ENCODE measurements around the gene BRCA2. TPM values are rescaled to one million over a fixed set of nuclear protein-coding genes. Genes with fewer than 3 reads are reported as not detected.

The BRCA2 gene
- total and polyA plus RNA-seq, 3 donors from 2014 or later = 4.9 to 19.4 (median 13.6) TPM

DNA sequence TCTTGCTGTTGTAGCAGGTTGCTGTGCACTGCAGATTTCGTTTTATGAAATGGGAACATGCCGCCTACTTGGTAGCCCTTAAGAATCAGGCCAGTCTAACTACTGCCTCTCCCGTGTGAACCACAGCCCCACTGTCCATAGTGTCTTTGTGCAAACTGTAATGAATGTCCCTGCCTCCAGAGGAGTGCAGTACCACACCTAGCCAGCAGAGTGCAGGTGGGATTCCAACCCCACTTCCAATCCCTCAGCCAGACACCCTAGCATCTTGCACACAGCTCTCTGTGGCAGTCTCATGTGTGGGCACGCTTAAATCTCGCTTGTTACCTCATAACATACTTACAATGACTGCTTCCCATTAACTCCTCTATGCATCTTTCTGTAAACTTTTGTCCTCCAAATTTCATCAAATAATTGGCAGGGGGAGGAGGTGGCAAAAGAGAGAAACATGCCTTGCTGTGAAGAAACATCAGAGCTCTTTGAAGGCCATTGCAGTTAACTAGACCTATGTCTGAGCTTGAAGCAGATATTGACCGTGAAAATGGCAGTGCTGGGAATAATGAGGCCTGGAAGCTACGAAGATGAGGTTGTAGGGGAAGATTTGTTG lies 47.4 kb upstream of the BRCA2 start:
- intact Hi-C loops (cut with DNase I; ENCODE audit: low total_unique reads) = no loop called here
- WGBS, 2 donors = 91 to 93% methylated on average over 7 of the region's 7 CpGs
- H3K27me3 ChIP-seq = no peaks in the 10 kb centered on the region
- H3K36me3 ChIP-seq (ENCODE audit: low read depth, missing control alignments) = no peaks in the 10 kb centered on the region
- DNase-seq = no peak
- no peaks in the 10 kb centered on the region for H3K4me1 ChIP-seq
- no peaks in the 10 kb centered on the region for H3K9me3 ChIP-seq
- H3K27ac ChIP-seq = no peak overlapping the region
- TF ChIP-seq, protein P1, sequence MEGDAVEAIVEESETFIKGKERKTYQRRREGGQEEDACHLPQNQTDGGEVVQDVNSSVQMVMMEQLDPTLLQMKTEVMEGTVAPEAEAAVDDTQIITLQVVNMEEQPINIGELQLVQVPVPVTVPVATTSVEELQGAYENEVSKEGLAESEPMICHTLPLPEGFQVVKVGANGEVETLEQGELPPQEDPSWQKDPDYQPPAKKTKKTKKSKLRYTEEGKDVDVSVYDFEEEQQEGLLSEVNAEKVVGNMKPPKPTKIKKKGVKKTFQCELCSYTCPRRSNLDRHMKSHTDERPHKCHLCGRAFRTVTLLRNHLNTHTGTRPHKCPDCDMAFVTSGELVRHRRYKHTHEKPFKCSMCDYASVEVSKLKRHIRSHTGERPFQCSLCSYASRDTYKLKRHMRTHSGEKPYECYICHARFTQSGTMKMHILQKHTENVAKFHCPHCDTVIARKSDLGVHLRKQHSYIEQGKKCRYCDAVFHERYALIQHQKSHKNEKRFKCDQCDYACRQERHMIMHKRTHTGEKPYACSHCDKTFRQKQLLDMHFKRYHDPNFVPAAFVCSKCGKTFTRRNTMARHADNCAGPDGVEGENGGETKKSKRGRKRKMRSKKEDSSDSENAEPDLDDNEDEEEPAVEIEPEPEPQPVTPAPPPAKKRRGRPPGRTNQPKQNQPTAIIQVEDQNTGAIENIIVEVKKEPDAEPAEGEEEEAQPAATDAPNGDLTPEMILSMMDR (IDR thresholded peaks at IDR 0.05) = peak; percentile 10 to 47 (median 24)
- no peak for TF ChIP-seq POLR2A (IDR thresholded peaks at IDR 0.05)
- no peak overlapping the region for H3K4me3 ChIP-seq

- no peak for TF ChIP-seq POLR2A (IDR thresholded peaks at IDR 0.05)
- TF ChIP-seq, protein P1 (IDR thresholded peaks at IDR 0.05) = no peak
- H3K27ac ChIP-seq = no peak overlapping the region
- WGBS, 2 donors = 84 to 89% methylated on average over 4 of the region's 4 CpGs
- no peak overlapping the region for H3K4me3 ChIP-seq
- no peaks in the 10 kb centered on the region for H3K4me1 ChIP-seq
- no peaks in the 10 kb centered on the region for H3K9me3 ChIP-seq
- intact Hi-C loops (cut with DNase I; ENCODE audit: low total_unique reads) = no loop called here
- no peak for DNase-seq
- H3K27me3 ChIP-seq = no peaks in the 10 kb centered on the region
- no peaks in the 10 kb centered on the region for H3K36me3 ChIP-seq (ENCODE audit: low read depth, missing control alignments)
These were observed 43.2 kb upstream of the BRCA2 start for GRCh38 chr13:32272021-32272683.

- no peaks in the 10 kb centered on the region for H3K4me1 ChIP-seq
- TF ChIP-seq, protein P1 (IDR thresholded peaks at IDR 0.05) = no peak
- no peak for TF ChIP-seq POLR2A (IDR thresholded peaks at IDR 0.05)
- H3K27me3 ChIP-seq = no peaks in the 10 kb centered on the region
- no peak overlapping the region for H3K4me3 ChIP-seq
- no peak overlapping the region for H3K27ac ChIP-seq
- H3K9me3 ChIP-seq = no peaks in the 10 kb centered on the region
- intact Hi-C loops (cut with DNase I; ENCODE audit: low total_unique reads) = no loop called here
- DNase-seq = no peak
- WGBS, 2 donors = 38 to 41% methylated on average over 1 of the region's 1 CpG
- no peaks in the 10 kb centered on the region for H3K36me3 ChIP-seq (ENCODE audit: low read depth, missing control alignments)
These were observed 37.5 kb upstream of the BRCA2 start for GRCh38 chr13:32277839-32278238.

- no peaks in the 10 kb centered on the region for H3K36me3 ChIP-seq (ENCODE audit: low read depth, missing control alignments)
- no peak overlapping the region for H3K4me3 ChIP-seq
- no peak for TF ChIP-seq POLR2A (IDR thresholded peaks at IDR 0.05)
- TF ChIP-seq, protein P1 (IDR thresholded peaks at IDR 0.05) = no peak
- no peaks in the 10 kb centered on the region for H3K27me3 ChIP-seq
- H3K4me1 ChIP-seq = no peaks in the 10 kb centered on the region
- no peaks in the 10 kb centered on the region for H3K9me3 ChIP-seq
- H3K27ac ChIP-seq = no peak overlapping the region
- no peak for DNase-seq
- 89 to 93% methylated on average over 3 of the region's 3 CpGs for WGBS, 2 donors
- intact Hi-C loops (cut with DNase I; ENCODE audit: low total_unique reads) = no loop called here
These were observed 36.9 kb upstream of the BRCA2 start for GRCh38 chr13:32278426-32278825.

- Histone ChIP-seq H3K4me3 (no peak overlapping the region), H3K36me3 (ENCODE audit: low read depth, missing control alignments) (no peaks in the 10 kb centered on the region), H3K9me3 (no peaks in the 10 kb centered on the region), H3K27me3 (no peaks in the 10 kb centered on the region), H3K27ac (no peak overlapping the region), H3K4me1 (peaks cover 18% of the 10 kb centered on the region)
- WGBS, 2 donors = 86 to 98% methylated on average over 1 of the region's 1 CpG
- TF ChIP-seq, protein P1 (IDR thresholded peaks at IDR 0.05) = no peak
- TF ChIP-seq POLR2A (IDR thresholded peaks at IDR 0.05) = no peak
- intact Hi-C loops (cut with DNase I; ENCODE audit: low total_unique reads) = no loop called here
- DNase-seq = no peak
These were observed 34.2 kb upstream of the BRCA2 start for GRCh38 chr13:32281096-32281495.

All from testis (tissue), 3 donors.